GM12878 (cell line): Measurements from ENCODE around the gene GJB4.

ENCODE experiments used
- FOXK2 ChIP-seq: fragments of 450-650 bp; IDR thresholded peaks from 2 replicates; pipeline ENCODE4 v1.6.1; 2017; ENCODE audit warnings: mild to moderate bottlenecking, moderate library complexity
- IKZF1 ChIP-seq: fragments of 450-650 bp; conservative IDR thresholded peaks from 2 replicates; pipeline ENCODE4 v1.6.1; 2017; ENCODE audit warnings: antibody characterized with exemption, mild to moderate bottlenecking
- POLR2A ChIP-seq: IDR thresholded peaks from 2 replicates; pipeline ENCODE4 v1.6.1; 2011; ENCODE audit warnings: low read depth, mild to moderate bottlenecking, low read length
- POLR2AphosphoS5 ChIP-seq: IDR thresholded peaks from 2 replicates; pipeline ENCODE4 v1.6.1; 2011; ENCODE audit warnings: mild to moderate bottlenecking, low read length, inconsistent platforms
- POU2F2 ChIP-seq: IDR thresholded peaks from 3 replicates; pipeline ENCODE4 v1.6.1; 2011; ENCODE audit warnings: low read depth, mild to moderate bottlenecking, low read length, borderline replicate concordance
- RELA ChIP-seq: fragments of 450-650 bp; IDR thresholded peaks from 2 replicates; pipeline ENCODE4 v1.8.0; 2014; ENCODE audit warnings: borderline replicate concordance; ENCODE audit not compliant: partially characterized antibody
- TAF1 ChIP-seq: IDR thresholded peaks from 2 replicates; pipeline ENCODE4 v1.6.1; 2011; ENCODE audit warnings: mild to moderate bottlenecking, low read depth, low read length, borderline replicate concordance
- TBL1XR1 ChIP-seq: IDR thresholded peaks from 2 replicates; pipeline ENCODE4 v1.6.1; 2012; ENCODE audit warnings: low read depth, low read length, improper control_type of control experiment
- ZNF24 ChIP-seq: fragments of 450-650 bp; IDR thresholded peaks from 2 replicates; pipeline ENCODE4 v1.6.1; 2017; ENCODE audit warnings: antibody characterized with exemption, mild to moderate bottlenecking
- TF ChIP-seq, protein P1 (sequence below): IDR thresholded peaks from 2 replicates; pipeline ENCODE4 v1.6.1; 2012; ENCODE audit warnings: mild to moderate bottlenecking, low read depth, low read length
- TF ChIP-seq, protein P2 (sequence below), 3 experiments: IDR thresholded peaks in 2 of 3; conservative IDR thresholded peaks in 1 of 3; 2 replicates each; pipeline ENCODE4 v1.5.1; 2011; ENCODE audit warnings: low read depth in 3 of 3, low read length in 3 of 3, mild to moderate bottlenecking in 3 of 3, control low read depth in 2 of 3, moderate library complexity in 2 of 3, inconsistent platforms in 1 of 3, mixed read lengths in 1 of 3; ENCODE audit not compliant: control insufficient read depth in 2 of 3, insufficient read depth in 1 of 3; ENCODE audit errors: extremely low read depth in 1 of 3
- TF ChIP-seq, protein P3 (sequence below): fragments of 450-650 bp; conservative IDR thresholded peaks from 2 replicates; pipeline ENCODE4 v1.6.1; 2017; ENCODE audit warnings: mild to moderate bottlenecking, moderate library complexity

DNA sequence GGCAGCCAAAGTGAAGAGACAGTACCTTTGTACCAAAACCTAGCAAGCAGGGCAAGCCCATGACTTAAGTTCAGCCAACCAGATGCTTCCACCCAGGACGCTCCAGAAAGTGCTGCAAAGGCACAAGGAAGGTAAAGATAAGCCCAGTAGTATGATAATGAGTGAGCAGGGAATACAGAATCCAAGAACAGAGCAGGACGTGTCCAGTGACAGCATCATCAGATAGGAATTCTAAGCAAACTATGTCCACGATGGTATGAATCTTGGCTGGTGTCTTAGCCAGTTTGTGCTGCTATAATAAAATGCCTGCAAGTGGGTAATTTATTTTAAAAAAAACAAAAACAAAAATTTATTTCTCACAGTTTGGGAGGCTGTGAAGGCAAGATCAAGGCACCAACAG lies 46.9 kb downstream of the GJB4 start:
- TF ChIP-seq, protein P1, sequence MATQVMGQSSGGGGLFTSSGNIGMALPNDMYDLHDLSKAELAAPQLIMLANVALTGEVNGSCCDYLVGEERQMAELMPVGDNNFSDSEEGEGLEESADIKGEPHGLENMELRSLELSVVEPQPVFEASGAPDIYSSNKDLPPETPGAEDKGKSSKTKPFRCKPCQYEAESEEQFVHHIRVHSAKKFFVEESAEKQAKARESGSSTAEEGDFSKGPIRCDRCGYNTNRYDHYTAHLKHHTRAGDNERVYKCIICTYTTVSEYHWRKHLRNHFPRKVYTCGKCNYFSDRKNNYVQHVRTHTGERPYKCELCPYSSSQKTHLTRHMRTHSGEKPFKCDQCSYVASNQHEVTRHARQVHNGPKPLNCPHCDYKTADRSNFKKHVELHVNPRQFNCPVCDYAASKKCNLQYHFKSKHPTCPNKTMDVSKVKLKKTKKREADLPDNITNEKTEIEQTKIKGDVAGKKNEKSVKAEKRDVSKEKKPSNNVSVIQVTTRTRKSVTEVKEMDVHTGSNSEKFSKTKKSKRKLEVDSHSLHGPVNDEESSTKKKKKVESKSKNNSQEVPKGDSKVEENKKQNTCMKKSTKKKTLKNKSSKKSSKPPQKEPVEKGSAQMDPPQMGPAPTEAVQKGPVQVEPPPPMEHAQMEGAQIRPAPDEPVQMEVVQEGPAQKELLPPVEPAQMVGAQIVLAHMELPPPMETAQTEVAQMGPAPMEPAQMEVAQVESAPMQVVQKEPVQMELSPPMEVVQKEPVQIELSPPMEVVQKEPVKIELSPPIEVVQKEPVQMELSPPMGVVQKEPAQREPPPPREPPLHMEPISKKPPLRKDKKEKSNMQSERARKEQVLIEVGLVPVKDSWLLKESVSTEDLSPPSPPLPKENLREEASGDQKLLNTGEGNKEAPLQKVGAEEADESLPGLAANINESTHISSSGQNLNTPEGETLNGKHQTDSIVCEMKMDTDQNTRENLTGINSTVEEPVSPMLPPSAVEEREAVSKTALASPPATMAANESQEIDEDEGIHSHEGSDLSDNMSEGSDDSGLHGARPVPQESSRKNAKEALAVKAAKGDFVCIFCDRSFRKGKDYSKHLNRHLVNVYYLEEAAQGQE: no peak
- TF ChIP-seq POLR2AphosphoS5 (no peak), TBL1XR1 (no peak), POLR2A (no peak), TAF1 (no peak), IKZF1 (no peak), RELA (no peak), POU2F2 (no peak), FOXK2 (no peak), ZNF24 (no peak)
- TF ChIP-seq, protein P2, sequence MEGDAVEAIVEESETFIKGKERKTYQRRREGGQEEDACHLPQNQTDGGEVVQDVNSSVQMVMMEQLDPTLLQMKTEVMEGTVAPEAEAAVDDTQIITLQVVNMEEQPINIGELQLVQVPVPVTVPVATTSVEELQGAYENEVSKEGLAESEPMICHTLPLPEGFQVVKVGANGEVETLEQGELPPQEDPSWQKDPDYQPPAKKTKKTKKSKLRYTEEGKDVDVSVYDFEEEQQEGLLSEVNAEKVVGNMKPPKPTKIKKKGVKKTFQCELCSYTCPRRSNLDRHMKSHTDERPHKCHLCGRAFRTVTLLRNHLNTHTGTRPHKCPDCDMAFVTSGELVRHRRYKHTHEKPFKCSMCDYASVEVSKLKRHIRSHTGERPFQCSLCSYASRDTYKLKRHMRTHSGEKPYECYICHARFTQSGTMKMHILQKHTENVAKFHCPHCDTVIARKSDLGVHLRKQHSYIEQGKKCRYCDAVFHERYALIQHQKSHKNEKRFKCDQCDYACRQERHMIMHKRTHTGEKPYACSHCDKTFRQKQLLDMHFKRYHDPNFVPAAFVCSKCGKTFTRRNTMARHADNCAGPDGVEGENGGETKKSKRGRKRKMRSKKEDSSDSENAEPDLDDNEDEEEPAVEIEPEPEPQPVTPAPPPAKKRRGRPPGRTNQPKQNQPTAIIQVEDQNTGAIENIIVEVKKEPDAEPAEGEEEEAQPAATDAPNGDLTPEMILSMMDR (IDR thresholded peaks at IDR 0.05 in 2 of 3, conservative IDR thresholded peaks at IDR 0.05 in 1 of 3; ENCODE audit: control insufficient read depth in 2 of 3, extremely low read depth in 1 of 3, insufficient read depth in 1 of 3, low read depth in 3 of 3, low read length in 3 of 3): no peak
- TF ChIP-seq, protein P3, sequence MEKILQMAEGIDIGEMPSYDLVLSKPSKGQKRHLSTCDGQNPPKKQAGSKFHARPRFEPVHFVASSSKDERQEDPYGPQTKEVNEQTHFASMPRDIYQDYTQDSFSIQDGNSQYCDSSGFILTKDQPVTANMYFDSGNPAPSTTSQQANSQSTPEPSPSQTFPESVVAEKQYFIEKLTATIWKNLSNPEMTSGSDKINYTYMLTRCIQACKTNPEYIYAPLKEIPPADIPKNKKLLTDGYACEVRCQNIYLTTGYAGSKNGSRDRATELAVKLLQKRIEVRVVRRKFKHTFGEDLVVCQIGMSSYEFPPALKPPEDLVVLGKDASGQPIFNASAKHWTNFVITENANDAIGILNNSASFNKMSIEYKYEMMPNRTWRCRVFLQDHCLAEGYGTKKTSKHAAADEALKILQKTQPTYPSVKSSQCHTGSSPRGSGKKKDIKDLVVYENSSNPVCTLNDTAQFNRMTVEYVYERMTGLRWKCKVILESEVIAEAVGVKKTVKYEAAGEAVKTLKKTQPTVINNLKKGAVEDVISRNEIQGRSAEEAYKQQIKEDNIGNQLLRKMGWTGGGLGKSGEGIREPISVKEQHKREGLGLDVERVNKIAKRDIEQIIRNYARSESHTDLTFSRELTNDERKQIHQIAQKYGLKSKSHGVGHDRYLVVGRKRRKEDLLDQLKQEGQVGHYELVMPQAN: no peak
